22Rv1 (cell line): ENCODE results near the gene PSMG4.

Source experiments
- H3K27ac ChIP-seq: fragments of 450-650 bp; 2 replicates; pipeline ENCODE4 v1.5.1; 2017
- CTCF ChIP-seq: fragments of 450-650 bp; IDR thresholded peaks from 2 replicates; pipeline ENCODE4 v1.5.1; 2017; ENCODE audit warnings: mild to moderate bottlenecking
- ZFX ChIP-seq: fragments of 450-650 bp; IDR thresholded peaks from 2 replicates; pipeline ENCODE4 v1.6.1; 2017; ENCODE audit warnings: antibody characterized with exemption, borderline replicate concordance

The PSMG4 gene

GRCh38 chr6:3258720-3259490 lies at the start of gene PSMG4:
PSMG4 (plus strand) TSS chr6:3258947; CDS start chr6:3259023, 76 bp downstream.
- peak within 1 kb of the TSS; percentile 70 for H3K27ac ChIP-seq

GRCh38 chr6:3209114-3210023 lies 49.4 kb upstream of the PSMG4 start:
- H3K27ac ChIP-seq = no peak overlapping the region
- TF ChIP-seq CTCF = no peak
- TF ChIP-seq ZFX = no peak

More at GRCh38 chr6:3258720-3259490, at the start of gene PSMG4:
- no peak for TF ChIP-seq CTCF
- TF ChIP-seq ZFX = no peak

GRCh38 chr6:3210024-3210610 lies 48.6 kb upstream of the PSMG4 start:
- no peak for TF ChIP-seq CTCF
- TF ChIP-seq ZFX = no peak
- H3K27ac ChIP-seq = no peak overlapping the region

DNA sequence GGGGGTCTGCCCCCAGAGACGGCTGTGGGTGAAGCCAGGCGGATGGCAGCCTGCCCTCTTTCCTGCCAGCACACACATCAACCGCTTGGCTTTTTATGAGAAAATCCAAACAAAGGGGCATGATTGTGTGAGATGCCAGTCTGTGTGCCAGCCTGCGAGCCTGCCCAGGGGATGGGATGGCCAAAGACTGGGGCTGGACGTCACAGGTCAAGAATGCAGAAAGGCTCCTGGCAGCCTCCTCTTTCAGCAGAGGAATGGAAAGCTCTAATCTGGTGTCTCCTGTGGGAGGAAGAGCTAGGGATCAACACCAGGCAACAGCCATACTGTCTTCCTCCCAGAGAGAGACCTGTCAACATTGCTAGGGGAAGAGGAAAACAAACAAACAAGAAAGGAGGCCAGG lies 47.1 kb upstream of the PSMG4 start:
- TF ChIP-seq CTCF (no peak), ZFX (no peak)
- no peak overlapping the region for H3K27ac ChIP-seq

DNA sequence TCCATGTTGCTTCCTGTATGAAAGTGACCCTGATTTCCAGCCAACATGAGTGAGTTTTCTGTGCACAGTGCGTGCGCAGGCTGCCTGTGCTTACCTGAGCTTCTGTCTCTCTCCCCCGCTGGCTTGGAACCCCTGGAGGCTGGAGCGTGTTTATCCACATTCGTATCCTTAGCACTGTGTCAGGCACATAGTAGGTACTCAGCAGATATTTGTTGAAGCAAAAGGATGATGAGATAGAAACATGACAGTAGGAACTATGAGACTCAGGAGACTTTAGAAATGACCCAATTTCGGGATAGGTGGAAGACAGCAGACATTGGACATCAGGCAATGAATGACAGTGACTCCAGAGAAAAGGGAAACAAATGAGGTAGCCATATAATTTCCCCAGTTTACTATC lies 46.5 kb upstream of the PSMG4 start:
- H3K27ac ChIP-seq = no peak overlapping the region
- TF ChIP-seq CTCF = no peak
- TF ChIP-seq ZFX = no peak

GRCh38 chr6:3213334-3213695 lies 45.4 kb upstream of the PSMG4 start:
- no peak overlapping the region for H3K27ac ChIP-seq
- TF ChIP-seq ZFX (no peak), CTCF (no peak)

- TF ChIP-seq ZFX = no peak
- TF ChIP-seq CTCF = no peak
- no peak overlapping the region for H3K27ac ChIP-seq
Observed at GRCh38 chr6:3214898-3215297, 43.8 kb upstream of the PSMG4 start.
